LNCaP clone FGC (cell line): ENCODE measurements around the gene UBAC2.
"Not testable (repeated sequence)": the region's sequence is repeated elsewhere in the genome, so short reads cannot be mapped to it uniquely, and the experiment has no call there.

Experiments
- DNase-seq: peaks from one replicate; pipeline ENCODE4 v3.0.0-alpha.2; 2011; ENCODE audit warnings: low read depth
- H3K4me3 ChIP-seq: 2 replicates; pipeline ENCODE4 v1.5.1; 2011; ENCODE audit warnings: mild to moderate bottlenecking, low read depth, low read length, control low read depth
- CTCF ChIP-seq: IDR thresholded peaks from 2 replicates; pipeline ENCODE4 v1.5.1; 2012; ENCODE audit warnings: mild to moderate bottlenecking; ENCODE audit not compliant: control insufficient read depth, insufficient read depth; ENCODE audit errors: extremely low read depth

Gene UBAC2

GRCh38 chr13:99205621-99206220 lies 5.1 kb downstream of the UBAC2 start:
- H3K4me3 ChIP-seq = no peak overlapping the region
- no peak for DNase-seq
- no peak for TF ChIP-seq CTCF

- H3K4me3 ChIP-seq = no peak overlapping the region
- no peak for TF ChIP-seq CTCF
- DNase-seq = no peak
These were observed 5.6 kb downstream of the UBAC2 start for GRCh38 chr13:99206226-99206625.

- DNase-seq = no peak
- no peak for TF ChIP-seq CTCF
- H3K4me3 ChIP-seq = no peak overlapping the region
These were observed 6.2 kb downstream of the UBAC2 start for GRCh38 chr13:99206873-99207272.

- DNase-seq = no peak
- TF ChIP-seq CTCF = no peak
- no peak overlapping the region for H3K4me3 ChIP-seq
These were observed 6.9 kb downstream of the UBAC2 start for GRCh38 chr13:99207511-99207910.

GRCh38 chr13:99208185-99208584 lies 7.5 kb downstream of the UBAC2 start:
- no peak overlapping the region for H3K4me3 ChIP-seq
- DNase-seq = no peak
- TF ChIP-seq CTCF = no peak

- no peak overlapping the region for H3K4me3 ChIP-seq
- no peak for TF ChIP-seq CTCF
- no peak for DNase-seq
These were observed 8.3 kb downstream of the UBAC2 start for GRCh38 chr13:99208845-99209527.

GRCh38 chr13:99210627-99211026 lies 10.0 kb downstream of the UBAC2 start:
- DNase-seq, H3K4me3 ChIP-seq: not testable (repeated sequence)
